ENCODE measurements around the gene CTSW.

GRCh38 chr11:65886826-65887722 lies 7.4 kb downstream of the CTSW start:
- no peak for TF ChIP-seq MYC (IDR thresholded peaks at IDR 0.05; ENCODE audit: low read depth, low read length)
- no peak for TF ChIP-seq CTCF (IDR thresholded peaks at IDR 0.05; ENCODE audit: low read depth, low read length)
- no peak for TF ChIP-seq POLR2A (IDR thresholded peaks at IDR 0.05; ENCODE audit: extremely low read depth, insufficient read length)
- no peak for TF ChIP-seq MAX (IDR thresholded peaks at IDR 0.05; ENCODE audit: low read depth, low read length)
